ENCODE data around the gene ISL1.

- TF ChIP-seq, protein P1, sequence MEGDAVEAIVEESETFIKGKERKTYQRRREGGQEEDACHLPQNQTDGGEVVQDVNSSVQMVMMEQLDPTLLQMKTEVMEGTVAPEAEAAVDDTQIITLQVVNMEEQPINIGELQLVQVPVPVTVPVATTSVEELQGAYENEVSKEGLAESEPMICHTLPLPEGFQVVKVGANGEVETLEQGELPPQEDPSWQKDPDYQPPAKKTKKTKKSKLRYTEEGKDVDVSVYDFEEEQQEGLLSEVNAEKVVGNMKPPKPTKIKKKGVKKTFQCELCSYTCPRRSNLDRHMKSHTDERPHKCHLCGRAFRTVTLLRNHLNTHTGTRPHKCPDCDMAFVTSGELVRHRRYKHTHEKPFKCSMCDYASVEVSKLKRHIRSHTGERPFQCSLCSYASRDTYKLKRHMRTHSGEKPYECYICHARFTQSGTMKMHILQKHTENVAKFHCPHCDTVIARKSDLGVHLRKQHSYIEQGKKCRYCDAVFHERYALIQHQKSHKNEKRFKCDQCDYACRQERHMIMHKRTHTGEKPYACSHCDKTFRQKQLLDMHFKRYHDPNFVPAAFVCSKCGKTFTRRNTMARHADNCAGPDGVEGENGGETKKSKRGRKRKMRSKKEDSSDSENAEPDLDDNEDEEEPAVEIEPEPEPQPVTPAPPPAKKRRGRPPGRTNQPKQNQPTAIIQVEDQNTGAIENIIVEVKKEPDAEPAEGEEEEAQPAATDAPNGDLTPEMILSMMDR (IDR thresholded peaks at IDR 0.05), result no peak
- no peak for TF ChIP-seq POLR2A (IDR thresholded peaks at IDR 0.05)
Measured at GRCh38 chr5:51392689-51393199, 9.5 kb downstream of the ISL1 start.
